BLaER1 (cell line): ENCODE results near the gene ZNF335.

Experiments used
- H3K27ac ChIP-seq: shearing (Covaris generic); formaldehyde crosslinking; 2 replicates; pipeline ENCODE4 v1.8.1; 2022
- H3K27me3 ChIP-seq: shearing (Covaris generic); formaldehyde crosslinking; 2 replicates; pipeline ENCODE4 v1.8.1; 2022
- H3K36me3 ChIP-seq: shearing (Covaris generic); formaldehyde crosslinking; 2 replicates; pipeline ENCODE4 v1.8.1; 2022
- H3K4me1 ChIP-seq: shearing (Covaris generic); formaldehyde crosslinking; 2 replicates; pipeline ENCODE4 v1.8.1; 2022
- H3K4me2 ChIP-seq: shearing (Covaris generic); formaldehyde crosslinking; 2 replicates; pipeline ENCODE4 v1.8.1; 2022
- H3K4me3 ChIP-seq: shearing (Covaris generic); formaldehyde crosslinking; 2 replicates; pipeline ENCODE4 v1.8.1; 2022
- H3K9ac ChIP-seq: shearing (Covaris generic); formaldehyde crosslinking; 2 replicates; pipeline ENCODE4 v1.8.1; 2022
- H3K9me3 ChIP-seq: shearing (Covaris generic); formaldehyde crosslinking; 2 replicates; pipeline ENCODE4 v1.8.1; 2022
- H4K20me1 ChIP-seq: shearing (Covaris generic); formaldehyde crosslinking; 2 replicates; pipeline ENCODE4 v1.8.1; 2022
- Cebpa-rat ChIP-seq: shearing (Covaris generic); IDR thresholded peaks from 2 replicates; pipeline ENCODE4 v1.8.1; 2022

The ZNF335 gene

GRCh38 chr20:45953672-45954071 is 18.3 kb downstream of the ZNF335 start:
- Histone ChIP-seq H3K27me3 (no peaks in the 10 kb centered on the region), H3K4me2 (no peak overlapping the region), H3K9me3 (no peaks in the 10 kb centered on the region; the same call in 1 of the 2 replicates), H3K9ac (no peak overlapping the region), H3K4me3 (no peak overlapping the region), H4K20me1 (peaks cover 18% of the 10 kb centered on the region), H3K27ac (no peak overlapping the region), H3K4me1 (peaks cover 2% of the 10 kb centered on the region), H3K36me3 (peaks cover 95% of the 10 kb centered on the region)
- TF ChIP-seq Cebpa-rat, result no peak

GRCh38 chr20:45952861-45953260 is 19.1 kb downstream of the ZNF335 start:
- Histone ChIP-seq H4K20me1 (peaks cover 25% of the 10 kb centered on the region), H3K27ac (no peak overlapping the region), H3K27me3 (no peaks in the 10 kb centered on the region), H3K9me3 (no peaks in the 10 kb centered on the region), H3K4me3 (no peak overlapping the region), H3K4me2 (no peak overlapping the region), H3K9ac (no peak overlapping the region), H3K4me1 (peaks cover 11% of the 10 kb centered on the region), H3K36me3 (peaks cover 95% of the 10 kb centered on the region)
- TF ChIP-seq Cebpa-rat, result no peak

- Histone ChIP-seq H3K4me1 (peaks cover 17% of the 10 kb centered on the region), H4K20me1 (peaks cover 32% of the 10 kb centered on the region), H3K27ac (no peak overlapping the region), H3K9ac (0 out of 2 replicates have a peak overlapping the region, but pooled peaks have one; percentile 17), H3K27me3 (no peaks in the 10 kb centered on the region), H3K9me3 (no peaks in the 10 kb centered on the region), H3K4me2 (no peak overlapping the region), H3K4me3 (no peak overlapping the region), H3K36me3 (peaks cover 95% of the 10 kb centered on the region)
- no peak for TF ChIP-seq Cebpa-rat
Observed at GRCh38 chr20:45951925-45952834, 19.8 kb downstream of the ZNF335 start.

- H4K20me1 ChIP-seq, result peaks cover 51% of the 10 kb centered on the region
- H3K9ac ChIP-seq, result no peak overlapping the region
- no peaks in the 10 kb centered on the region for H3K27me3 ChIP-seq
- peaks cover 17% of the 10 kb centered on the region for H3K4me1 ChIP-seq
- no peaks in the 10 kb centered on the region for H3K9me3 ChIP-seq
- no peak overlapping the region for H3K27ac ChIP-seq
- H3K4me3 ChIP-seq, result no peak overlapping the region
- TF ChIP-seq Cebpa-rat, result no peak
- peaks cover 98% of the 10 kb centered on the region for H3K36me3 ChIP-seq
- H3K4me2 ChIP-seq, result no peak overlapping the region
Observed at GRCh38 chr20:45950330-45950646, 21.7 kb downstream of the ZNF335 start.

- peaks cover 100% of the 10 kb centered on the region for H3K36me3 ChIP-seq
Observed at GRCh38 chr20:45949542-45950329, 22.3 kb downstream of the ZNF335 start.

GRCh38 chr20:45948742-45949541 is 23.1 kb downstream of the ZNF335 start:
- 0 out of 2 replicates have a peak overlapping the region, but pooled peaks have one; percentile 40 for H3K9ac ChIP-seq
- H3K4me1 ChIP-seq, result peaks cover 17% of the 10 kb centered on the region
- H3K9me3 ChIP-seq, result no peaks in the 10 kb centered on the region
- H3K27ac ChIP-seq, result 0 out of 2 replicates have a peak overlapping the region, but pooled peaks have one; percentile 49
- H3K4me3 ChIP-seq, result no peak overlapping the region
- peak overlapping the region; percentile 18; the same call in 1 of the 2 replicates for H3K4me2 ChIP-seq
- no peak for TF ChIP-seq Cebpa-rat
- H4K20me1 ChIP-seq, result peaks cover 51% of the 10 kb centered on the region
- peaks cover 100% of the 10 kb centered on the region for H3K36me3 ChIP-seq
- no peaks in the 10 kb centered on the region for H3K27me3 ChIP-seq

More at GRCh38 chr20:45949542-45950329, 22.3 kb downstream of the ZNF335 start:
- H3K4me2 ChIP-seq, result no peak overlapping the region
- no peak overlapping the region for H3K4me3 ChIP-seq
- peaks cover 51% of the 10 kb centered on the region for H4K20me1 ChIP-seq
- TF ChIP-seq Cebpa-rat, result no peak
- H3K9me3 ChIP-seq, result no peaks in the 10 kb centered on the region
- peaks cover 17% of the 10 kb centered on the region for H3K4me1 ChIP-seq
- no peaks in the 10 kb centered on the region for H3K27me3 ChIP-seq
- no peak overlapping the region for H3K9ac ChIP-seq
- H3K27ac ChIP-seq, result no peak overlapping the region

GRCh38 chr20:45948261-45948733 is 23.7 kb downstream of the ZNF335 start:
- Histone ChIP-seq H3K27ac (peak overlapping the region; percentile 49; the same call in 1 of the 2 replicates), H3K4me2 (peak overlapping the region; percentile 18), H3K9me3 (no peaks in the 10 kb centered on the region), H3K36me3 (peaks cover 100% of the 10 kb centered on the region), H4K20me1 (peaks cover 58% of the 10 kb centered on the region), H3K9ac (peak overlapping the region; percentile 40; the same call in 1 of the 2 replicates), H3K4me1 (peaks cover 17% of the 10 kb centered on the region), H3K27me3 (no peaks in the 10 kb centered on the region), H3K4me3 (no peak overlapping the region)
- no peak for TF ChIP-seq Cebpa-rat

- no peak for TF ChIP-seq Cebpa-rat
- peaks cover 100% of the 10 kb centered on the region for H3K36me3 ChIP-seq
- H3K9ac ChIP-seq, result peak overlapping the region; percentile 40; the same call in 1 of the 2 replicates
- no peak overlapping the region for H3K27ac ChIP-seq
- H3K4me2 ChIP-seq, result no peak overlapping the region
- no peak overlapping the region for H3K4me3 ChIP-seq
- peaks cover 17% of the 10 kb centered on the region for H3K4me1 ChIP-seq
- H4K20me1 ChIP-seq, result peaks cover 63% of the 10 kb centered on the region
- no peaks in the 10 kb centered on the region for H3K9me3 ChIP-seq
- H3K27me3 ChIP-seq, result no peaks in the 10 kb centered on the region
Observed at GRCh38 chr20:45947110-45947866, 24.7 kb downstream of the ZNF335 start.
